HG03175 (cell line): ENCODE results near the gene STAT5A.
"Not testable (repeated sequence)": the region's sequence is repeated elsewhere in the genome, so short reads cannot be mapped to it uniquely, and the experiment has no call there.

Source experiments
- ATAC-seq: cut with Tn5 transposase; IDR thresholded peaks from one replicate; pipeline ENCODE4 v1.9.1; 2021; ENCODE audit warnings: mild to moderate bottlenecking, moderate library complexity; ENCODE audit not compliant: unreplicated experiment

STAT5A gene

DNA sequence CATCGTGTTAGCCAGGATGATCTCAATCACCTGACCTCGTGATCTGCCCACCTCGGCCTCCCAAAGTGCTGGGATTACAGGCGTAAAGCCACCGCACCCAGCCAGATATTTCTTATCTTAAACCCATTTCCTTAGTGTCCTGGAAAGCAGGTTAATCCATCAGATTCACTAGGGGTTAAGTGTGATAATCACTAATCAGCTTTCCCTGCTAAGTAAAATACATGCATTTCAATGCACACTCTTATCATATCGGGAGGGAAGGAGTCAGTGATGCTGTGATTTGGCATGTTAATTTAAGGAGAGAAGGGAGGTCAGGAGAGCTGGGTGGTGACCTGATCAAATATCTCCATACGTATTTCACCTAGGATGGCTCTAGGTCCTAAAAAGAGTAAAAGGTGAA is 70.8 kb downstream of the STAT5A start:
- no peak for ATAC-seq

DNA sequence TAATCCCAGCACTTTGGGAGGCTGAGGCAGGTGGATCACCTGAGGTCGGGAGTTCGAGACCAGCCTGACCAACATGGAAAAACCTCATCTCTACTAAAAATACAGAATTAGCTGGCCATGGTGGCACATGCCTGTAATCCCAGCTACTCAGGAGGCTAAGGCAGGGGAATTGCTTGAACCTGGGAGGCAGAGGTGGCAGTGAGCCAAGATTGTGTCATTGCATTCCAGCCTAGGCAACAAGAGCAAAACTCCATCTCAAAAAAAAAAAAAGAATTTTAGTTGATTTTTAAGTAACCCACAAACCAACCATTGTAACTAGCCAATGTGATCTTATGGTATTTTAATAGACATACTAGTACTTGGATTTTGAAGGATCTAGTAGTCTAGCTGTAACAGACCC is 72.1 kb downstream of the STAT5A start:
- ATAC-seq, result not testable (repeated sequence)
